OCI-LY1 (cell line): ENCODE results near the gene LDLRAD4.

ENCODE experiments used
- CTCF ChIP-seq: fragments of 200-600 bp; sonication (generic), shearing (Covaris generic); IDR thresholded peaks from 2 replicates; pipeline ENCODE4 v1.5.1; 2017; ENCODE audit warnings: mild to moderate bottlenecking, antibody characterized with exemption, low read length, moderate library complexity, mixed read lengths
- EZH2 ChIP-seq: fragments of 200-600 bp; sonication (generic), shearing (Covaris generic); IDR thresholded peaks from 2 replicates; pipeline ENCODE4 v1.8.0; 2017; ENCODE audit warnings: borderline replicate concordance, mixed run types, mild to moderate bottlenecking, antibody characterized with exemption, low read length, moderate library complexity, mixed read lengths

GRCh38 chr18:13415736-13416135 is 197.2 kb downstream of the LDLRAD4 start:
- TF ChIP-seq CTCF (no peak), EZH2 (no peak)
